Measurements from ENCODE around the gene MEGF10.

MEGF10 gene

GRCh38 chr5:127353327-127353726 is 62.7 kb downstream of the MEGF10 start:
- no peak overlapping the region for H3K27ac Mint-ChIP-seq
- DNase-seq (ENCODE audit: low spot score) = no peak
- peaks cover 4% of the 10 kb centered on the region for H3K27me3 Mint-ChIP-seq (ENCODE audit: low read depth)
- H3K9me3 Mint-ChIP-seq = no peaks in the 10 kb centered on the region
- no peaks in the 10 kb centered on the region for H3K4me1 Mint-ChIP-seq (ENCODE audit: low read depth)
- no peaks in the 10 kb centered on the region for H3K36me3 Mint-ChIP-seq (ENCODE audit: low read depth)
- H3K4me3 Mint-ChIP-seq = no peak overlapping the region

- H3K36me3 Mint-ChIP-seq (ENCODE audit: low read depth) = no peaks in the 10 kb centered on the region
- peaks cover 4% of the 10 kb centered on the region for H3K27me3 Mint-ChIP-seq (ENCODE audit: low read depth)
- DNase-seq (ENCODE audit: low spot score) = no peak
- H3K27ac Mint-ChIP-seq = no peak overlapping the region
- H3K4me1 Mint-ChIP-seq (ENCODE audit: low read depth) = no peaks in the 10 kb centered on the region
- no peak overlapping the region for H3K4me3 Mint-ChIP-seq
- no peaks in the 10 kb centered on the region for H3K9me3 Mint-ChIP-seq
Measured at GRCh38 chr5:127353796-127354195, 63.2 kb downstream of the MEGF10 start.

DNA sequence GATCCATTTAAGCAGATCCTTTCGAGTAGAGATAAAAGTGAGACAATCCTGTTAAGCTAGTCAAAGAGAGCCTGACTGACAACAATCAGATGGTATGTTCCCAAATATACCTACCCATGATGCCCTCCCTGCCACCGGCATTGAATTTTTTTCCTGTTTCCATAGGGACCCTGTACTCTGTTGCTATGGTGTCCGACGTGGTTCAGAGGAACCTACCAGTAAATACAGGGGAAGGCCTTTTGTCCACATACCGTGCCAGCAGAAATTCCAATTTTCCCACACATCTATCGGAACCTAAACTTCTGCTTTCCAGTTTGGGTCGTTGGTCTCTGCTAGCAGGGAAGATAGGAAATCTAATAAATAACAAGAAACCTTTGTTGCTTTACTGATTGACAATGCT is 64.7 kb downstream of the MEGF10 start:
- Mint-ChIP-seq H3K4me1 (ENCODE audit: low read depth) (no peaks in the 10 kb centered on the region), H3K27me3 (ENCODE audit: low read depth) (peaks cover 2% of the 10 kb centered on the region), H3K27ac (no peak overlapping the region), H3K36me3 (ENCODE audit: low read depth) (no peaks in the 10 kb centered on the region), H3K9me3 (no peaks in the 10 kb centered on the region), H3K4me3 (no peak overlapping the region)
- DNase-seq (ENCODE audit: low spot score) = no peak

- H3K4me3 Mint-ChIP-seq = no peak overlapping the region
- H3K36me3 Mint-ChIP-seq (ENCODE audit: low read depth) = no peaks in the 10 kb centered on the region
- H3K9me3 Mint-ChIP-seq = no peaks in the 10 kb centered on the region
- no peaks in the 10 kb centered on the region for H3K4me1 Mint-ChIP-seq (ENCODE audit: low read depth)
- peaks cover 4% of the 10 kb centered on the region for H3K27me3 Mint-ChIP-seq (ENCODE audit: low read depth)
- no peak for DNase-seq (ENCODE audit: low spot score)
- no peak overlapping the region for H3K27ac Mint-ChIP-seq
Measured at GRCh38 chr5:127358284-127358683, 67.7 kb downstream of the MEGF10 start.

DNA sequence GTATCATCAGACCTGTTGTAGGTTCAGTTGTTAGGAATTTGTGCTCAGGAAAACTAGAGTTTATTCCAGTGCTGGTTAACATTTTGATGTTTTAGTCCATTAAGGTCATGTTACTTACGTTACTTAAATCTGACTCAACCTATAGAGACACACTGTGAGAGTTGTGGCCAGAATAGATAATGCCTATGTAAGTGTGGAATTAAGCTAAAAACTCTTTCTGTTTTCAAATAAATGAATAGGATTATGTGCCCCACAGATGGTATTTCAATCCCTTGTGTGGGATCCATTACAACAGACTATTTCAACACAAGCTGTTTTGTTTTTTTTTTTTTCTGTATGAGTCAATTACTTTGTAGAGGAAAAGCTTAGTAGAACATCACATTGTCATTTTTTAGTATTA is 68.1 kb downstream of the MEGF10 start:
- Mint-ChIP-seq H3K27ac (no peak overlapping the region), H3K4me3 (no peak overlapping the region), H3K4me1 (ENCODE audit: low read depth) (no peaks in the 10 kb centered on the region), H3K27me3 (ENCODE audit: low read depth) (peaks cover 5% of the 10 kb centered on the region), H3K36me3 (ENCODE audit: low read depth) (no peaks in the 10 kb centered on the region), H3K9me3 (no peaks in the 10 kb centered on the region)
- DNase-seq (ENCODE audit: low spot score) = no peak

DNA sequence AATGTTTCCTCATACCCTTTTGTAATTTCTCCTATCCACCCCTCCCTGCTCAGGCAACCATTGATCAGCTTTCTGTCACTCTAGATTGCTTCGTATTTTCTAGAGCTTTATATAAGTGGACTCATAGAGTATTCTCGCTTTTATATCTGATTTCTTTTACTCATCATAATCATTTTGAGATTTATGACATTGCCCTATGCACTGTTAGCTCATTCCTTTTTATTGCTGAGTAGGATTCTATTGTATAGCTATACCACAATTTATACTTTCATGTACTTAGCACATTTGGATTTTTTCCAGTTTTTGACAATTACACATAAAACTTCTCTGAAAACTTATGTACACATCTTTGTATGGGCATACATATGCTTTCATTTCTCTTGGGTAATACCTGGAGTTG is 68.9 kb downstream of the MEGF10 start:
- Mint-ChIP-seq H3K27ac (no peak overlapping the region), H3K9me3 (no peaks in the 10 kb centered on the region), H3K36me3 (ENCODE audit: low read depth) (no peaks in the 10 kb centered on the region), H3K4me3 (no peak overlapping the region), H3K27me3 (ENCODE audit: low read depth) (peaks cover 5% of the 10 kb centered on the region), H3K4me1 (ENCODE audit: low read depth) (no peaks in the 10 kb centered on the region)
- DNase-seq (ENCODE audit: low spot score) = no peak

GRCh38 chr5:127363403-127363802 is 72.8 kb downstream of the MEGF10 start:
- no peaks in the 10 kb centered on the region for H3K36me3 Mint-ChIP-seq (ENCODE audit: low read depth)
- no peak overlapping the region for H3K27ac Mint-ChIP-seq

DNA sequence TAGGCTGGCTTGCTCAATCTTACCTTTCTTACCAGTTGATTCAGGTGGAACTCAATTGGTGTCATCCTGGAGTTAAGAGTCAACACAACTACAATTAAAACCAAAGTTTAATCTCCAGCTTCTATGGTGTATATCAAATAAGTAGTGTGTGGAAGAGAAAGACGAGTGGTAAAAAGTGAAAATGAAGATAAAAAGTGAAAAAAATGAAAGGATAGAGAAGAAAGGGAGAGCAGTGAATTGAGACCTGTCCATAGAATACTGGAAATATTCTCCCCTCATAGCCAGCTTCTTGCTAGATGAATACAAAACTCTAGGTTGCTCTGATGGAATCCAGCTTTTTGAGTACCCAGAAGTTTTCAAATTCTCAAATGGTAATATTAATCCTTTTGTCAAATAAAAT is 76.4 kb downstream of the MEGF10 start:
- no peaks in the 10 kb centered on the region for H3K4me1 Mint-ChIP-seq (ENCODE audit: low read depth)
- no peak overlapping the region for H3K4me3 Mint-ChIP-seq
- H3K27me3 Mint-ChIP-seq (ENCODE audit: low read depth) = peaks cover 10% of the 10 kb centered on the region
- no peaks in the 10 kb centered on the region for H3K9me3 Mint-ChIP-seq
- H3K27ac Mint-ChIP-seq = no peak overlapping the region
- H3K36me3 Mint-ChIP-seq (ENCODE audit: low read depth) = no peaks in the 10 kb centered on the region
- no peak for DNase-seq (ENCODE audit: low spot score)

More at GRCh38 chr5:127363403-127363802, 72.8 kb downstream of the MEGF10 start:
- H3K4me3 Mint-ChIP-seq = no peak overlapping the region
- no peaks in the 10 kb centered on the region for H3K9me3 Mint-ChIP-seq
- peaks cover 10% of the 10 kb centered on the region for H3K27me3 Mint-ChIP-seq (ENCODE audit: low read depth)
- no peaks in the 10 kb centered on the region for H3K4me1 Mint-ChIP-seq (ENCODE audit: low read depth)
- no peak for DNase-seq (ENCODE audit: low spot score)

DNA sequence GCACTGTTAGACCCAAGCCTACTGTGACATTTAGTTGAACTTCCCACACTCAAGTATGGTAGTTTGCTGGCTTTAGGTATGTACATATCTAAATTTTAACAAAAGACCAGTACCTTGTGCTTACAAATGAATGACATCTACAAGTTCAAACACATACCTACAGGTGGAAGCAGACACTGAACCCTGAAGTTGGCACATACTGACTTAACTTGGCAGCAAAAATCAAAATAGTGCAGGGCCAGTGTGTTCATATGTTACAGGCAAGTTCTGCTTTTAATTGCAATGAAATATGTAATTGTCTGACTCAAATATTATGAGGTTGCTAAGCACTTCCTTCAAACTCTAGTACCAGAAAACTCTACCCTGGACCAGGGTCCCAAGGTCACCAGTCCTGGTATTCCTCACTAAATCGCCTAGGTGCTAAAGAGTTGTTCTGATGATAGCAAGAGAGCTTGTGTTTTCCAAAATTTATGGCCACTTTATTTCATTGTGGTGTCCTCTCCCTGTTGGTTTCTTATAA is 77.4 kb downstream of the MEGF10 start:
- Mint-ChIP-seq H3K36me3 (ENCODE audit: low read depth) (no peaks in the 10 kb centered on the region), H3K4me3 (no peak overlapping the region), H3K27me3 (ENCODE audit: low read depth) (peaks cover 13% of the 10 kb centered on the region), H3K27ac (no peak overlapping the region), H3K9me3 (no peaks in the 10 kb centered on the region), H3K4me1 (ENCODE audit: low read depth) (no peaks in the 10 kb centered on the region)
- DNase-seq (ENCODE audit: low spot score) = no peak

- Mint-ChIP-seq H3K27me3 (ENCODE audit: low read depth) (peaks cover 13% of the 10 kb centered on the region), H3K9me3 (no peaks in the 10 kb centered on the region), H3K36me3 (ENCODE audit: low read depth) (no peaks in the 10 kb centered on the region), H3K4me1 (ENCODE audit: low read depth) (no peaks in the 10 kb centered on the region), H3K27ac (no peak overlapping the region), H3K4me3 (no peak overlapping the region)
- no peak for DNase-seq (ENCODE audit: low spot score)
Measured at GRCh38 chr5:127369796-127370195, 79.2 kb downstream of the MEGF10 start.

GRCh38 chr5:127370631-127371030 is 80.0 kb downstream of the MEGF10 start:
- H3K4me1 Mint-ChIP-seq (ENCODE audit: low read depth) = no peaks in the 10 kb centered on the region
- no peak for DNase-seq (ENCODE audit: low spot score)

GRCh38 chr5:127373858-127374491 is 83.4 kb downstream of the MEGF10 start:
- Mint-ChIP-seq H3K27me3 (ENCODE audit: low read depth) (peaks cover 6% of the 10 kb centered on the region), H3K4me1 (ENCODE audit: low read depth) (no peaks in the 10 kb centered on the region), H3K27ac (no peak overlapping the region), H3K4me3 (no peak overlapping the region), H3K36me3 (ENCODE audit: low read depth) (no peaks in the 10 kb centered on the region), H3K9me3 (no peaks in the 10 kb centered on the region)
- DNase-seq (ENCODE audit: low spot score) = no peak

More at GRCh38 chr5:127370631-127371030, 80.0 kb downstream of the MEGF10 start:
- no peaks in the 10 kb centered on the region for H3K36me3 Mint-ChIP-seq (ENCODE audit: low read depth)
- H3K9me3 Mint-ChIP-seq = no peaks in the 10 kb centered on the region
- peaks cover 14% of the 10 kb centered on the region for H3K27me3 Mint-ChIP-seq (ENCODE audit: low read depth)
- no peak overlapping the region for H3K27ac Mint-ChIP-seq
- H3K4me3 Mint-ChIP-seq = no peak overlapping the region

GRCh38 chr5:127375124-127375523 is 84.5 kb downstream of the MEGF10 start:
- Mint-ChIP-seq H3K27ac (no peak overlapping the region), H3K9me3 (no peaks in the 10 kb centered on the region), H3K27me3 (ENCODE audit: low read depth) (peaks cover 6% of the 10 kb centered on the region), H3K4me1 (ENCODE audit: low read depth) (no peaks in the 10 kb centered on the region), H3K36me3 (ENCODE audit: low read depth) (no peaks in the 10 kb centered on the region), H3K4me3 (no peak overlapping the region)
- no peak for DNase-seq (ENCODE audit: low spot score)

DNA sequence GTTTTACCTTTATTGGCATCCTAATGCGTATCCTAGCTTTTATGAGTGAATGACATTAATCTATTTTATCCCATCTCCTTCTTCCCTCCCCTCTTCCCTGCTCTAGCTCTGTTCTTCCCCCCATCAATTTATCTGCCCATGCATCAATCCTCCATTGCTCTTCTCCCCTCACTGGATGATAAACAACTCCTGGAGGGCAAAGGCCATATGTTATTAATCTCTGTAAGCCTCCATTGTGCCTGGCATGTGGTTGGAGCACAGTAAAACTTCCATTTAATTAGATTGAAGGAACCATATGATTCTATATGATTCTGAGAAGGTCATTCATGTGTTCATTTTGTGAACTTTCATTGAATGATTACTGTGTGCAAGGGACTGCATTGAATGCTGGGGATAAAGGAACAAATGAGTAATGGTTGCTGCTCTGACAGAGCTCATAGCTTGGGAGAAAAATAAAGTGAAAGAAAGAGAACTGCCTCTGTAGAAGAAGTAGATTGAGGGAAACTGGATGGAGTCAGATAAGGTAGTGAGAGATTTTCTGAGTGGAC is 85.0 kb downstream of the MEGF10 start:
- Mint-ChIP-seq H3K9me3 (no peaks in the 10 kb centered on the region), H3K27ac (no peak overlapping the region), H3K27me3 (ENCODE audit: low read depth) (peaks cover 6% of the 10 kb centered on the region), H3K36me3 (ENCODE audit: low read depth) (no peaks in the 10 kb centered on the region), H3K4me3 (no peak overlapping the region), H3K4me1 (ENCODE audit: low read depth) (no peaks in the 10 kb centered on the region)
- no peak for DNase-seq (ENCODE audit: low spot score)

GRCh38 chr5:127377651-127378050 is 87.1 kb downstream of the MEGF10 start:
- H3K27me3 Mint-ChIP-seq (ENCODE audit: low read depth) = peaks cover 3% of the 10 kb centered on the region
- no peaks in the 10 kb centered on the region for H3K9me3 Mint-ChIP-seq
- H3K4me1 Mint-ChIP-seq (ENCODE audit: low read depth) = no peaks in the 10 kb centered on the region
- no peak overlapping the region for H3K27ac Mint-ChIP-seq
- no peak overlapping the region for H3K4me3 Mint-ChIP-seq
- H3K36me3 Mint-ChIP-seq (ENCODE audit: low read depth) = no peaks in the 10 kb centered on the region
- DNase-seq (ENCODE audit: low spot score) = no peak
